CD4-positive, alpha-beta T cell treated with Interleukin-1 beta for 1 hour (primary cell): ENCODE results near the gene ITGA1.
"Not testable (repeated sequence)": the region's sequence is repeated elsewhere in the genome, so short reads cannot be mapped to it uniquely, and the experiment has no call there.

ENCODE experiments used
- DNase-seq, 2 donors: peaks; one replicate each; pipeline ENCODE4 v3.0.0-alpha.2; 2020 to 2022

The ITGA1 gene

DNA sequence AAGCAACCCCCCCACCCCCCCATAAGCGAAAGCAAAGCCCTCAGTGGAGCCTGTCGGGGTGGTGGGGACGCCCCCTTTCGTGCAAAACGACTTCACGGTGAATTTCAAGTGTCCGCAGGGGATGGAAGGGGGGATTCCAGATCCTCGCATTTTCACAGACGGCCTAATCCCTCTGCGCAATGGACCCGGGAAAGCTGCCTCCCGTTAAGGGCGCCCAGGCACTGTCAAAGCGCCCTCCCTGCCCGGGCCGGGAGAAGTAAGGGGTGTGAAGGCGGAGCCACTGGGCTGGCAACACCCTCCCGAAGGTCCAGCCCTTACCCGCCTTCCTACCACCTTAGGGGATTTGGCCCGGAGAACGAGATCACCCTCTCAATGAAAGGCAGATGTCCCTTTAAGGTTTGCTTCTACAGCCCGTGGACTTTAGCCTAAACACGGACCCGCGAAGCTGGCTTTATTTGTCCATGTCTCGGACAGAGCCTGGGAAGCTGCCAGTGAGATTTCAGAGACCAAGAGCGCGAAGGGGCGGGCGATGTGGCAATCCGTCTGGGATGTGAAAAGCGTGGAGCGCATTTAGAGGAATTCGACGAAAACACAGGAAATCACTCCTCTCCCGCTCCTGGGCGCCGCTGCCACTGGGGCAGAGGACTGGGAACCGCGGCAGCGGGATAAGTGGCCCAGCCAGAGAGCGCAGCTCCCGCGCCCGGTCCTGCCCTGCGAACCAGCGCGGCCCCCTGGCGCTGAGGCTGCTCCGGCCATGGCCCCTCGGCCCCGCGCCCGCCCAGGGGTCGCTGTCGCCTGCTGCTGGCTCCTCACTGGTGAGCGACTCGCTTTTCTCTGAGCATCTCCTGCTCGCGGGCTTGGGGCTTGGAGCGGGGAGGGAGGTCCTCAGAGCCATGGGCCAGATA, at the start of gene ITGA1, which contains the start of gene PELO:
ITGA1 (plus strand) TSS at position 317 of the 905 bp plus-strand sequence; CDS start at position 755, 438 bp downstream.
PELO (plus strand) TSS at position 317 of the 905 bp plus-strand sequence. CDS start 12,479 bp downstream, outside the sequence.
- DNase-seq: peak; percentile 25 to 56

DNA sequence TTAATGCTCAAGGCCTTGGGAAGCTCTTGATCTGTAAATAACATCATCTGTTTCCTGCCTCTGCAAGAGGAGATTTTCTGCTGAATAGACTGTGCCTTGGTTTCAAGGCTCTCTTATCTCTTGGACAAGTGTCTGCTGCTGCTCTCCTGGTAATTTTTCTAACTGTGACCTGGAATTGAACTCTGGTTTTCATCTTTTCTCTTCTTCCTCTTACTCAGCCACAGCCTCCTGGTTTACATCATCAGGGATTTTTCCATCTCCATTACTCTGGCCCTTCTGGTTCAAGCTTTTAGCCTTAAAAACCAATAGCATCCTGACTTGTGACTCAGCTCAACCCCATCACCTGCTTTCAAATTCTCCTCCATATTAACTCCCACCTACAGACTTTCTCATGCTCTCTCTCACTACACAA, 49.6 kb upstream of the ITGA1 start:
- DNase-seq: no peak

DNA sequence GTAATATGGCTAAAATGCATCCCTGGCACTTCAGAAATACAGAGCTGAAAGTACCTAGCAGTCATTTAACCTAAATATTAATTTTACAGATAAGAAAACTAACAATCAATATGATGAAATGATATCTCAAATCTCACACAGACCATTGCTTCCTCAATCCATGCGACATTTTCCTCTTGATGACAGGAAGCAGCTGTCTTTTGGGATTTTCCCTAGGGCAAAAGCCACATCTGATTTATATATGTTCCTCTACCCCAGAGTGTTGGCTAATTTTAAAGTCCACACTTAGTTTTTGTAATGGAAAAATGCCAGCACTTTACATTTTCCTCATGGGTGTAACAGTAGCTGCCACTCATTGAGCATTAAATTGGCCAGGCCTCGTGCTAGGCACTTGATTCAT, 47.7 kb upstream of the ITGA1 start:
- no peak for DNase-seq

DNA sequence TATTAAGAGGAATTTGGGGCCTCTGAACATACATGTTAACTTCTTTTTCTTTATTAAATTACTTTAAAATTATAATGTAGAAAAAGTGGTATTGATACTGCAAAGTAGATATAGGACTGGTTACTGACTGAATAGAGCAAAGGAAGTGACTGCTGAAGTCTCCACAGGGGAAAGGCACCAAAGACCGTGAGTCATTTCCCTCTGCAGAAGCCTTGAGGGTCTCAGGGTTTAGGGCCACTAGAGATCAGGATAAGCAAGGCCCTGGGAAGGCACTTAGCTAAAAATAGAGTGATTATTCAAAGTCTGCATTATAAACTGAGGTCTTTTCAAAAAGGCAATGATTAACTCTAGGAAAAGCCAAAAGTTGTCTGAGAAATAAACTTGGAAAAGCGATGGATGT, 44.7 kb upstream of the ITGA1 start:
- DNase-seq: no peak

DNA sequence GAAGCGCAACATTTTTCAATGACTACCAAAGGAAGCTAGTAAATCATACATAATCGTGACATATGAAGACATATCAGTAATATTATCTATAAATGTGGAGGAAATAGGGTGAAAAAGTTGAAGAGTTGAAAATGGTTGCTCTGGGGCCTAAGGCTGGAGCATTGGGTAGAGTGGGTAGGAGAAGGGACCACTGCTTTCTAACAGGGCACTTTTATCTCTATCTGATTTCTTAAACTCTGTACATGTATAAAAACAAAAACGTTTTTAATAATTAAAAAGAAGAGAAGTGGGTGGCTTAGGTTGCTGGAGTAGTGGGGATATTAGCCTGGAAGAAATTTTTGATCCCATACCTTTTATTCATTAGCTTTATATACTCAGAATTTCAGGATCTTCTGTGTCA, 44.2 kb upstream of the ITGA1 start:
- DNase-seq: no peak

DNA sequence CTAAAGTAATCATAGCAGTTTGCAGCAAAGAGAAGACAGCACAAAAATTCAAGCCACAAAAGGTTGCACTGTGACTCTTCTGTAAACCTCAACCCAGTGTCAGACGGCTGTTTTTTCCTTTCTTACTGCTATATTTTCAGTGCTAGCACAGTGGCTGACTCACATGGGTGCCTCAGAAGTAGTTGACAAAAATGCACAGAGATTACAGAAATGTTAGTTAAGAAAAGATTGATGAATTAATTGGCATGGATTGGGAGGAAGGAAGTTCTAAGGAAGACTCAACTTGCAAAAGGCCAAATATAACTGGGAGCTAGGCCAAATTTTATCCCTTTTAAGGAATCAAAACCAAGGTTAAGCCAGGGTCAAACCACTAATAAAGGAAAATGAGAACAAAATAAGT, 43.7 kb upstream of the ITGA1 start:
- peak; percentile 19 to 46 for DNase-seq

DNA sequence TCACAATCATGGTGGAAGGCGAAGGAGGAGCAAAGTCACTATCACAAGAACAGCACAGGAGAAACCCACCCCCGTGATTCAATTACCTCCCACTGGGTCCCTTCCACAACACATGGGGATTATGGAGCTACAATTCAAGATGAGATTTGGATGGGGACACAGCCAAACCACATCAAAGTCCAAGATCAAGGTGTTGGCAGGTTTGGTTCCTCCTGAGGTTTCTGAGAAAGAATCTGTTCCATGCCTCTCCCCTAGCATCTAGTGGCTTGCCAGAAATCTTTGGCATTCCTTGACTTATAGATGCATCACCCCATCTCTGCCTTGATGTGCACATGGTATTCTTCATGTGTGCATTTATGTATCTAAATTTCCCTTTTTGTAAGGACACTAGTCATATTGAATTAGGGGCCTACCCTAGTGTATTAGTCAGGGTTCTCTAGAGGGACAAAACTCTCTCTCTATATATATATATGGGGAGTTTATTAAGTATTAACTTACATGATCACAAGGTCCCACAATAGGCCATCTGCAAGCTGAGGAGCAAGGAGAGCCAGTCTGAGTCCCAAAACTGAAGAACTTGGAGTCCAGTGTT, 42.8 kb upstream of the ITGA1 start:
- not testable (repeated sequence) for DNase-seq

DNA sequence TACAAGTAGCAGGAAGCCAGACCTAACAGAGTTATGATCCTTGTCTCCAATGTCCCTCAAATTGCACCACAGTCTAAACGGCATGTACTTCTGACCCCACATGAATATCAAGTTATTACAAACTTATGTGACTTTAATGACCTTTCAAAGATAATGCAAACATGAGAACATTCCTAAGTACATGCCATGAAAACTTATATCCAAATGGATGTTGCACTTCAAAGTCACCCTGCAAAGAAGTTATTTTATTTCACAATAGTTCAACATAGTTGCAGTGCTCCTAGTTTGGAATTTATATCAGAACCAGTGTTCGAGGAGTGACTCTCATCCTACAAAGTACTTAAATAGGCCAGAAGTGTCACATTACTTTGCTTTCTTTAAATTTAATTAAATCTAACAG, 41.2 kb upstream of the ITGA1 start:
- no peak for DNase-seq

DNA sequence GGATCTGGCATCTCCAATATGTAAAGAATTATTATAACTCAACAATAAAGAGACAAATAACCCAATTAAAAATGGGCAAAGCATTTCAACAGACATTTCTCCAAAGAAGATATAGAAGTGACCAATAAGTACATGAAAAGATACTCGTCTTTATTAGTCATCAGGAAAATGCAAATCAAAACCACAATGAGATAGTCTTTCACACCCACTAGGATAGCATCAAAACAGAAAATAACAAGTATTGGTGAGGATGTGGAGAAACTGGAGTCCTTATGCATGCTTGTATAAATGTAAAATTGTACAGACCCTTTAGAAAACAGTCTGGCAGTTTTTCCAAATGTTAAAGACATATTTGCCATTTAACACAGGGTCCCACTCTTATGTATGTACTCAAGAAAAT, 39.1 kb upstream of the ITGA1 start:
- no peak for DNase-seq

DNA sequence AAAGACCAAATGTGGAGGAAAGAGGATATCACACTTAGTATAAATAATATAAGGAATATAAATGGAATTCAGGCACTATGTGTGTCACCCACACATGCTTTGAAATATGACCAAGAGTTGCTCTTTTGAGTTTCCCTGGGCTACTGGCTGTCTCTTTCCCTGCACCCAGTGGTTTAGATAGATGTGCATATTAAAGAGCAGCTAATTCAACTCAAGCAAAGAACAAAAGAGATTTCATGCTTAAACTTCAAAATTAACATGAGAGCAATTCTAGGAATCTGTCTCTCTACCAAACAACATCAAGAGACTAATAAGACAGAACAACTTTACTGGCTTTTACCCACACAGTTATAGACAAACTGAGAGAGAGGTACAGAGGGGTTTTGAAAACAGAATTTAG, 38.0 kb upstream of the ITGA1 start:
- no peak for DNase-seq

DNA sequence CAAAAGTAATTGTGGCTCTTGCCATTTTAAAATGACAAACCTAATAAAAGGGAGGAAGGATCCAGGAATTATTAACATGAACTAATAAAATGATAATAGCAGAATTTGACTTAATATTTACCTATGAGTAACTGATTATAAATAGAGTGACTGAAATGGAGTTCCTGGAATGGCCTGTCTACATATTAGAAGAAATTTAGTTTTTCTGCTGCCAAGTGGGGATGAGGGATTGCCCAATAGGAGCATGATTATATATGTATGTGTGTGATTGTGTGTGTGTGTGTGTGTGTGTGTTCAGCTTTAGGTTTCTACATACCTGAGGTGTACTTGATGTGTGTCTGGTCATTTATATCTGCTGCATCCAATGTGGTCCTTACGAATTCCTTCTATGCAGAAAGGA, 36.6 kb upstream of the ITGA1 start:
- DNase-seq: no peak

DNA sequence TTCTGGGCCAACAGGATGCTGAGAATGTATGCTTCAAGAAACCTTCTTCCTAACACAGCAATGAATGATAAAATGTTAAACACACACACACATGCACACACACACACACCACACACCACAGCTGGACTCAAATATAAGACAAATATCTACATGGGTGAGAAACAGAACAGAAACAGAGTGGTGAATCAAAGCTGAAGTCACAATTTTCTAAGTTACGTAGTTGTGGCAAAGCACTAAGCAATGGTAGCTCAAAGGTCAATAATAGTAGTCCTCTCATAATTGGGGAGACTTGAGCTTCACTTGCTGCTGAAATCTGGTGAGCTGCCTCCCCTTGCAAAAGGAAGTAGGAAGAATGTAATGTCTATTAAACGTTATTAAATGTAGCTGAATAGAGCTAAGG, 33.7 kb upstream of the ITGA1 start:
- no peak for DNase-seq

DNA sequence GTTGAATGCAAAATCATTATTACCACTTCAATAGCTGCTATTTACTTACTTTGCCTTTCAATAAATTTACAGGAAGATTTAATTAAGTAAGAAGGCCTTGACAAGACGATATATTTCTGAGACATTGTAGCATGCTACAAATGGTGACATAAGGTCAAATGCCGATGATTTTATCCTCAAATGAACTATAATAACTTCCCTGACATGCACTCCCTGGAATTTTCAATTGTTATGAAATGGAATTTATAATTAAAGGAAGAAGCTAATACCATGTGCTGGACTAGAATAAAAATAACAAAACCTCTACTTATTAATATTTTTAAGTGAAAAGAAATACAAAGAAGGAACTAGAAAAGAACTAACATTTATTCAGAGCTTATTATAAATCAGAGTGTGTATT, 30.2 kb upstream of the ITGA1 start:
- no peak for DNase-seq

DNA sequence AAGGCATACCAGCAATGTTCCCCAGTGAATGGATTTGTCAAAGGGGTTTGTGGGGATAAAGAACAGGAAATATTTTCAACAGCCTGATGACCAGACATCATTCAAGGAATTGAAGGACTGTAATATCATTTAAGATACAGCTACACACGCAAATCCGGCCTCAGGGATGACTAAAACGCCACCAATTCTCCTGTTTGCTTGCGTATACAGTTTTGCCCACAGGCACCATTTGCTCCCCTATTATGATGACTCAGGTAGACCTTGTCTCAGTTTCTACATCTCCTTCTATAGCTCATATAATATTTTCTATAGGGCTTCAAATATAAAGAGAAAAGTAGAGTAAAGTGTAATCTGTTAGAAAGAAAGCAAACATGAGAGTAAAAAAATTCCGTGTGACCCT, 29.7 kb upstream of the ITGA1 start:
- DNase-seq: no peak

DNA sequence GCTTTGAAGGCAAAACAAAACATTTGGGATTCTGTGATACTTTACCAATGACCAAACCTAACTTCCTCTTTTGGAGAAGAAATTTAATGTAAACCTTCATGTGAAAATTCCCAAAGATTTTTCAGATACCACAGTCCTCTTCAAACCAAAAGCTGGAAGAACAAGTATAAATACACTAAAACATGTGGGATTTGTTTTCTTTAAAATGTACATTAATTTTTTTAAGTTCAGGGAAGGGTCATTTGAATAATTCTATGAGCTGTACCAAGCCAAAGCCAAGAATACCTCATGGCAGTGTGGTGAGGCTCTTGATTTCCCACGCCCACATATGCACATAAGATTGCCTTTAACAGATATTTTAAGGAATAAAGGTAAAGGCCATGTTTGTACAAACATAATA, 28.4 kb upstream of the ITGA1 start:
- DNase-seq: no peak

DNA sequence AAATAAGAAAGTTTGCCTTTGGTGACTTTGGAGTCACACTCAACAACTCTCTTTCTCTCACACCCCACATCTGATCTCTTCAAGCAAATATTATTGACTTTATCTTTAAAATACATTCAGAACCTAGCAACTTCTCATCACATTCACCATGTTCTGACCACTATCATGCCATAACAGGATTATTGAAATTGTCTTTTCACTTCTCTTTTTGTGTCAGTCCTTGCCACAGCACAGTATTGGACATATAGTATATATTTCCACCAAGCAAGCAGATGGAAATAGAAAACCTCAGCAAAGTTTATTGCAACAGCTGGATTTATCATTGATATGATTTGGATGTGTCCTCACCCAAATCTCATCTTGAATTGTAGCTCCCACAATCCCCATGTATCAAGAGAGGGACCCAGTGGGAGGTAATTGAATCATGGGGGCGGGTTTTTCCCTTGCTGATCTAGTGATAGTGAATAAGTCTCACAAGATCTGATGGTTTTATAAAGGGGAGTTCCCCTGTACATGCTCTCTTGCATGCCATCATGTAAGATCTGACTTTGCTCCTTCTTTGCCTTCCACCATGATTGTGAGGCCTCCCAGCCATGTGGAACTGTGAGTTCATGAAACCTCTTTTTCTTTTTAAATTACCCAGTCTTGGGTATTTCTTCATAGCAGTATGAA, 26.9 kb upstream of the ITGA1 start:
- DNase-seq: no peak

DNA sequence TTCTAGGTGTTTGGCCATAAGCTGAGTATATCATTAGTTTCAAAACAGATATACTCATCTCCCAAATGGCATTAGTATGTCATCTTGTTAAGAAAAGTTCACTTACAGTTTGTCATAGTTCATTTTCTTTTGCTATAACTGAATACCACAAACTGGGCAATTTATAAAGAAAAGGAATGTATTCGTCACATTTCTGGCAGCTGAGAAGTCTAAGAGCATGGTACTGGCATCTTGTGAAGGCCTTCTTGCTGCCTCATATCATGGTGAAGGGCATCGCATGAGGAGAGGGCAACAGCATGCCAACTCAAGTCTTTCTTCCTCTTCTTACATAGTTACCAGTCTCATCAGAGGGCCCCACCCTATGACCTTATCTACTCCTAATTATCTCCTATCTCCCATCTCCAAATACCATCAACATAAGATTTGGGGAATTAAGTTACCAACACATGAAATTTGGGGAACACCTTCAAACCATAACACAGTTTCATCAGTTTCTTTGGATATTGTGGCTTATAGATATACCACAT, 20.4 kb upstream of the ITGA1 start:
- no peak for DNase-seq

DNA sequence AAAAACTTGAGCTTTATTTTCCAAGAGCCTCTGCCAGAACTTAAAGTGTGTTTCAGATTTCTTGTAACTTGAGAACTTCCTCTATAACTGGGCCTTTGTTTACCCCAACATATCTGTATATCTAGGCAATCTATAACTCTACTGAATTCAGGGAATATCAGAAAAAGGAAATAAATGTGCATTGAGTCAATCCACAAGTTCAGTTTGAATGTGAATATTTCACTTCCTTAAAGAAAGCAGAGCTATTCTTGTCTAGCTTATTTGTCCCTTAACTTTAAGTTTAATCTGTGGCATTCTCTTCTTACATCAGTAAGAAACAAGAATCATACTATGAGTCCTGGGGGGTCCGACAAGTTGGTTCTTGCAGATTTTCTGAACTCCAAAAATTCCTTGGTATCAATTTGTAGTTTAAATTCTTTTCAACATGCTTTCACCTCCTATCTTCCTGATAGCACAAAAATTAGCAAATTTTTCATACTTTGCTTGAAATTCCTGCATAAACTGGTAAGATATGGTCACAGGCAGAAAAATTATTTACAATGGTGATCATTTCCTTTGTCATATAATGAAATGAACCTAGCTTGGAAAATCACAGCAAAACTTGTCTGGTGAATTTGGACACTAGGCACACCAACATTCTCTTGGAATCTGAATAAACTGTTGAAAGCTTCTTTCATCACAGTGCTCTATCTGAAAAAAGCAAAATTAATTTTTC, 19.8 kb upstream of the ITGA1 start:
- no peak for DNase-seq

DNA sequence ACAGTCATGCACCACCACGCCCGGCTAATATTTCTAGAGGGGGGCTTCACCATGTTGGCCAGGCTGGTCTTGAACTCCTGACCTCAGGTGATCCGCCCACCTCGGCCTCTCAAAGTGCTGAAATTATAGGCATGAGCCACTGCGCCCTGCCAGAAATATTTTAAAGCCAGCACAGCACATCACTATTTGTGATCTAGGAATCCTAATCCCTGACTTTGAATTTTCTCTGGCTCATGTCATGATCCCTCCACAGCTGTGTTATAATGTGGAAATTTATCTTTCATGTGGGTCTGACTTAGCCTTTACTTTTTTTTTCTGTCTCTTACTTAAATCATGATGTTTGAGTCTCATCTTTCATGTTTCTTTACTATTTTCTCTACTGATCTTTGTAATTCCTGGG, 18.7 kb upstream of the ITGA1 start:
- DNase-seq: no peak

DNA sequence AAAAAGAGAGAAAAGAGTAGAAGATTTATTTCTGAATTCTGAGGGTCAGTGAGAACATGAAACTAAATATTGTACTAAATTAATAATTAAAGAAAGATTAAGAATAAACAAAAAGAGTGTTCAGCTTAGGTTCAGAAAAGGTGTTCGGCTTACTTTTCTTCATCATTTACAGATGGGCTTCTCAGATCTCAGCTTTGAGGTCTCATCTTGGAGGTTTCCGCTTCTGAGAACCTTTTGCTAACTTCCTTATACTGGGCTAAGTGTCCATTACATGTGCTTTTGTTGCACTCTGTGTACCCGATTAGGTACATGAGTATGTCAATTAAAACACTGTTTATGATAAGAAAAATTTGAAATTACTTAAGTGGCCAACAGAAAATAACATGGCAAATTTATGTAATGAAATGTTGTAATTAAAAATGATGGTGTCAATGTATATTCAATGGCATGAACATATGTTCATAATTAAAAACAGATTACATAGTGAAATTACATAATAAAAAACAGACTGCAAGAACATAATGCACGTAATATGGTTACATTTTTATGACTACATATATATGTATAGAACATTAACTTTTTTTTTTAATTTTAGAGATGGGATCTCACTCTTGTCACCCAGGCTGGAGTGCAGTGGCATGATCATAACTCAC, 17.3 kb upstream of the ITGA1 start:
- DNase-seq: no peak

DNA sequence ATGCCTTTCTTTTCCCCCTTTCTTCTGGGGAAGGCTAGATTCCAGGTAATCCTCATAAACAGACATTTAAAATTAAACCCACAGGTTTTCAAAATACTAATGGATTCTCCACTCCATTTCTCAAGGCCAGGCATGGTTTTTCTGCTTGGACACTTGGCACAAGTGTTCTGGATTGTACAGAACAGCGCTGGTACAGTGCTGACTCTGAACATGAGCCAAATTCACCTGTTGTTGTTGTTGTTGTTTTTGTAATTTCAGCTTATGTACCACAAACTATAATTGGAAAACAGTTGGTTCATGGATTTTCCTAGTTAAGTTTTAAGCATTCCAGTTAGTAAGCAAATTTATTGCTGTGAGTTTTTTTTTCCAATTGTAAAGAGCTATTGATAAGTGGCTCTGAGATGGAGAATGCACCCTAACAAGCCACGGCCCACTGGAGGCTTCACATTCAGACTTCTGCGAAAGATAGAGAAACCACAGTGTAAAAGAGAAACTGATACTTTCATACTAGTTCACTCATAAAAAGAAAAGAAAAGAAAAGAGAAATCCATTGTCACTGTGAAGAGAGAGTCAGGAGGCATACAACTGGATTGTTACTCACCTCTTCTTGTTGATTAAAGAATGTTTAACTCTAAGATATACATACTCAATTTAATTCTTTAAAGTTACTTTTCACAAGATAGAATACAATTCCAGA, 16.2 kb upstream of the ITGA1 start:
- peak in 1 of 2 donors; percentile 32 for DNase-seq

DNA sequence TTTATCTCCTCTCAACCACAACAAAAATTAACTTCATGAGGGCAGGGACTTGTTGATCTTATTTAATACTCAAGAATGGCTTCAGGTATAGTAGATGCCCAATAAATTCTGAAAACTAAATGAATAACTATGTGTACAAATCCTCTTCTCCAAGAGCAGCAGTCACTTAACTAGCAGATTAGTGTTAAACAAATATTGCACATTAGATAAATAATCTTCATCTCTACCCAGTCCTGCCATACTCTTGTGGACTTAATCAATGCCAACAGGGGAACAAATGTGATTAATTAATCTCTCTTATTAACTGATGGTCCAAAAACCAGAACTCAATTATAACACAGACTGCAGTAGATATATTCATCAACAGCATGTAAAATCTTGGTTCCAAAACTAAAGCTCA, 15.0 kb upstream of the ITGA1 start:
- DNase-seq: no peak
